ENCODE results near the gene SLC26A4. TPM values are rescaled to one million over a fixed set of nuclear protein-coding genes. Genes with fewer than 3 reads are reported as not detected.

The SLC26A4 gene
- total RNA-seq, 1 donor = under 0.01 TPM

DNA sequence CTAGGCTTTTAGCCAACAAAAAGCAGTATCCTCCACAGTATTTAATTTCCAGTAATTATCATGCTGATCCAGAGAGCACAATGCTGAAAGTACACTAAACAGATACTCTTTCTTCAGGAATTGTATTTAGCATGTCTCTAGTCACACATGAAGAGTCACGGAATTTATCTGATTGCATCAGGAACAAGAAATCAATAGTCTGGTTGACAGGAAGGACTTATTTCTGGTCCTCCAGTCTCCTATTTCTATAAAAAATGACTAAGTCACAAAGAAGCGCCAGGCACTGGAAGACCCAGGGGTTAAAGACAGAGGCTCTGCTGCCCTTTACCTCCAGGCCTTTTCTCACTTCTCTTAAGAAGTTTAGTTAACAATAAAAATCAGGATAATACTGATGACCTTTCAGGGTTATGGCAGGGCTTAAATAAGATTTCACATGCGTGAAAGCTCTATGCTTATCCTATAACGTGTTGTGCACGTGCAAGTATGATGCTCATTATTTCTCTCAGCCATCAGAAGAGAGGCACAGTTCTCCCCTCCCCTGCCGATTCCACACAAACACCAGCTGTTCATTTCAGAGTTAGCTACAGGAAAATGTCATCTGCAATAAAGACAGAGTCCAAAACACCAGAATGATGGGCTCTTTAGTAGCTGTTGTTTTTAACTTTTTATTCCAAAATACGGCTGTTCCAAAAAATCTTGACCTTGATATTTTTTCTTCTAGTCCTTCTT, 36.9 kb downstream of the SLC26A4 start:
- TF ChIP-seq, protein P1, sequence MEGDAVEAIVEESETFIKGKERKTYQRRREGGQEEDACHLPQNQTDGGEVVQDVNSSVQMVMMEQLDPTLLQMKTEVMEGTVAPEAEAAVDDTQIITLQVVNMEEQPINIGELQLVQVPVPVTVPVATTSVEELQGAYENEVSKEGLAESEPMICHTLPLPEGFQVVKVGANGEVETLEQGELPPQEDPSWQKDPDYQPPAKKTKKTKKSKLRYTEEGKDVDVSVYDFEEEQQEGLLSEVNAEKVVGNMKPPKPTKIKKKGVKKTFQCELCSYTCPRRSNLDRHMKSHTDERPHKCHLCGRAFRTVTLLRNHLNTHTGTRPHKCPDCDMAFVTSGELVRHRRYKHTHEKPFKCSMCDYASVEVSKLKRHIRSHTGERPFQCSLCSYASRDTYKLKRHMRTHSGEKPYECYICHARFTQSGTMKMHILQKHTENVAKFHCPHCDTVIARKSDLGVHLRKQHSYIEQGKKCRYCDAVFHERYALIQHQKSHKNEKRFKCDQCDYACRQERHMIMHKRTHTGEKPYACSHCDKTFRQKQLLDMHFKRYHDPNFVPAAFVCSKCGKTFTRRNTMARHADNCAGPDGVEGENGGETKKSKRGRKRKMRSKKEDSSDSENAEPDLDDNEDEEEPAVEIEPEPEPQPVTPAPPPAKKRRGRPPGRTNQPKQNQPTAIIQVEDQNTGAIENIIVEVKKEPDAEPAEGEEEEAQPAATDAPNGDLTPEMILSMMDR (IDR thresholded peaks at IDR 0.05; ENCODE audit: insufficient read depth, low read depth, low read length) = no peak
- no peak overlapping the region for H3K4me3 ChIP-seq (ENCODE audit: low read depth, low read length)
- no peak for DNase-seq (ENCODE audit: low read depth)

DNA sequence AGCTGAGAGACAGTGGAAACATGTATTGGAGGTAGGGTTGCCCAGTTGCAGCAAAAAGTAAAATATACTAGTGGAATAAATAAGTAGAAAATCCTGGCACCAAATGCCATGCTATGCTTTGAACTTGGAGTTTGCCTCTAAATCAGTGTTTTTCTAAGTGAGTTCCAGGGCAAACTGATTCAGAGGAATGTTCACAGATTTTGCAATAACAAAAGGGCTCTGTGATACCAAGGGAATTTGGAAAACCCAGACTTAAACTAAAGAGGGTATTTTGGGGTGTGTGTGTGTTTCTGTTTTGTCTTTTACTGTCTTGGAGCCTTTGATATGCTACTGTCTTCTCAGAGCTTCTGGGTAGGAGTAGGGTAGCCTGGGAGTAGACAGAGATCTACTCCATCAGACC, 39.9 kb downstream of the SLC26A4 start:
- TF ChIP-seq, protein P1 (IDR thresholded peaks at IDR 0.05; ENCODE audit: insufficient read depth, low read depth, low read length) = no peak
- no peak overlapping the region for H3K4me3 ChIP-seq (ENCODE audit: low read depth, low read length)
- no peak for DNase-seq (ENCODE audit: low read depth)

DNA sequence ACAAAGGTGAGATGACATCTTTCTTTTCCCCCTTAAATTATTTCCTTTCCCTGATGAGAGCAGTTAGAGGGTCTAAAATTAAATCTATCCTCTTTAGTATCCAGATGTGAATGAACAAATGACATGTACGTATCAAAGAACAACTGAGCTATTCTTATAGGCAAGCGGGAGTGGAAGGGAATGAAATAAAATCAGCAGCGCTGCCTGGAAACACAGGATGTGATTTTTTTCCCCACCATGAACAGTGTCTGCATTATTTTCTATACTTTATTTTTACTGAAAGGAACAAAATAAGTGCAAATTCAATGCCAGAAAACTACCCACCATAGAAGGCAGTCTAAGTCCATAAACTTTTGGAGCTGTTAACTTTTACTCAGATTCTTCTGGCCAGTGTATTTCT, 40.6 kb downstream of the SLC26A4 start:
- TF ChIP-seq, protein P1 (IDR thresholded peaks at IDR 0.05; ENCODE audit: insufficient read depth, low read depth, low read length) = no peak
- no peak for DNase-seq (ENCODE audit: low read depth)

DNA sequence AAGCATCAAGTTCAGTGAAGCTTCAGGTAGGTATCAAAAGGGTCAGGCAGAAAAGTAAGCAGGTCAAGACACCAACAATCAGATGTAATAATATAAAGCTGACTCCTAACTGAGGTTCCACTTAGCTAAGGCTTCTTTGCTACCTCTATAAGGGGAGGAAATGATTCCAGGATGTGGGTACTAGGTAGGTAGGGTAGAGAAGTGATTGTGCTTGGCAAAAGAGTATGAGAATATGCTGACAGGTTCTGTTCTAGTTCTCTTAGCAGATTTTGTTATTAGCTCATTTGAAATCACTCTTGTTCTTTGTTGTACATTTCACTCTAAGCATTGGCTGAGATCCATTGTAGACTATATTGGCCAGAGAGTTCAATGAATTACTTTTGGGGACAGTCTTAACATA, 42.6 kb downstream of the SLC26A4 start:
- TF ChIP-seq, protein P1 (IDR thresholded peaks at IDR 0.05; ENCODE audit: insufficient read depth, low read depth, low read length) = no peak
- DNase-seq (ENCODE audit: low read depth) = no peak

More for the DNA sequence above, 40.6 kb downstream of the SLC26A4 start:
- H3K4me3 ChIP-seq (ENCODE audit: low read depth, low read length) = no peak overlapping the region

DNA sequence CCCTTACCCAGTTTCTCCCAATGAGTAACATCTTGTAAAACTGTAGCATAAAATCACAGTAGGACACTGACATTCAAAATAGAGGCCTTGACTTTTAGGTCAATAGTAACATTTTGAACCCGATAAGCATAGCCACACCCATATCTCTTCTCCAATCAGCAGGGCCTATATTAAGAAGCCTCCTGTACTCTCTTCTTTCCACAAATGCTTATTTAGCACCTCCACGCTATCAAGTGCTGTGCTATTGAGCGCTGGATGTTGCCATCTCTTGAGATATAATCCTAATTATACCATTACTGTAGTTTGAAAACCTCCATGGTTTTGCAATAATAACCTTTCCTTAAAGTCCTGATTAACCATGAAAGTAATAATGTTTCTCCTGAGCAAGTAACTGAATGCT, 43.2 kb downstream of the SLC26A4 start:
- H3K4me3 ChIP-seq (ENCODE audit: low read depth, low read length) = no peak overlapping the region
- TF ChIP-seq, protein P1 (IDR thresholded peaks at IDR 0.05; ENCODE audit: insufficient read depth, low read depth, low read length) = no peak
- DNase-seq (ENCODE audit: low read depth) = no peak

More for the DNA sequence above, 42.6 kb downstream of the SLC26A4 start:
- H3K4me3 ChIP-seq (ENCODE audit: low read depth, low read length) = no peak overlapping the region

DNA sequence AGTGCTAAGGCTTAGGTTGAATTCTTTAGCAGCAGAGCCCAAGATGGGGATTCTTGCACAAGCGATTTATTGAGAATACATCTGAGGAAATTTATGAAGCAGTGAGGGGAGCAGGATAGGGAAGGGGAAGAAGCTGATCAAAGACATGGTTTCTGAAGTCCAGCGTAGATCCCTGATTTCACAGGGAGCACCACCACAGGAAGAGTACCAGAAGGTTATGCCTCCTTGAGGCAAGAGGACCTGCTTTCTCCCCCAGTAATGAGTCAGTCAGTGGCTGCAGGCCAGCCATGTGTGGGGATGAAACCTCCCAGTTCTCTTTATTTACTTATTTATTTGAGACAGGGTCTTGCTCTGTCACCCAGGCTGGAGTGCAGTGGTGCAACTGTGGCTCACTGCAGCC, 48.3 kb downstream of the SLC26A4 start:
- TF ChIP-seq, protein P1 (IDR thresholded peaks at IDR 0.05; ENCODE audit: insufficient read depth, low read depth, low read length) = no peak
- DNase-seq (ENCODE audit: low read depth) = no peak
- no peak overlapping the region for H3K4me3 ChIP-seq (ENCODE audit: low read depth, low read length)

DNA sequence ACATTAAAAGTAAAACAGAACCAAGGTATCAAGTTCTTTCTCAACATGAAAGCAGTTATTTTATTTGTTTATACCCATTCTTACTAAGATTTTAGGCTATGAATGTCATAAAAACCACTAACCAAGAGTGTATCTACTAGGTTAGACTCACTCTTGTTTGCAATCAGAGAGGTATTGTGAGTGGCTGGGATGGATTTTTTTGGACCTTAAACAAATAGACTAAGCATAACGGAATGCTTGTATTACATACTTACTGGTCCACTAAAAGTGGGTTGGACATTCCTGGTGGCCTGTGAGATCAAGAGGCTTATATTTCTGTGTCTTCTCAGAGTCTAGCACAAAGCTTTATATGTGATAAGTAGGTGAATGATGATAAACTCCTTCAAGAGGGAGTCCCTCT, 50.7 kb downstream of the SLC26A4 start:
- no peak for DNase-seq (ENCODE audit: low read depth)
- H3K4me3 ChIP-seq (ENCODE audit: low read depth, low read length) = no peak overlapping the region
- TF ChIP-seq, protein P1 (IDR thresholded peaks at IDR 0.05; ENCODE audit: insufficient read depth, low read depth, low read length) = no peak

Measured in fibroblast of villous mesenchyme (primary cell).